Sigmoid colon (tissue), 3 donors: Measurements from ENCODE around the gene CALHM2.

ENCODE experiments used
- POLR2A ChIP-seq, 2 donors: fragments of 450-650 bp; IDR thresholded peaks; one replicate each; pipeline ENCODE4 v1.6.1; 2016; ENCODE audit warnings: antibody characterized with exemption in 2 of 2, mild to moderate bottlenecking in 2 of 2, moderate library complexity in 2 of 2
- TF ChIP-seq, protein P1 (sequence below), 4 experiments: fragments of 450-650 bp in 3 of 4; fragments of 200-600 bp in 1 of 4; IDR thresholded peaks; one replicate each; pipeline ENCODE4 v1.5.1; 2016 to 2019; ENCODE audit warnings: antibody characterized with exemption in 4 of 4, mild to moderate bottlenecking in 3 of 4, moderate library complexity in 2 of 4

GRCh38 chr10:103498936-103499638 is 46.9 kb upstream of the CALHM2 start:
- TF ChIP-seq POLR2A (IDR thresholded peaks at IDR 0.05): no peak
- TF ChIP-seq, protein P1, sequence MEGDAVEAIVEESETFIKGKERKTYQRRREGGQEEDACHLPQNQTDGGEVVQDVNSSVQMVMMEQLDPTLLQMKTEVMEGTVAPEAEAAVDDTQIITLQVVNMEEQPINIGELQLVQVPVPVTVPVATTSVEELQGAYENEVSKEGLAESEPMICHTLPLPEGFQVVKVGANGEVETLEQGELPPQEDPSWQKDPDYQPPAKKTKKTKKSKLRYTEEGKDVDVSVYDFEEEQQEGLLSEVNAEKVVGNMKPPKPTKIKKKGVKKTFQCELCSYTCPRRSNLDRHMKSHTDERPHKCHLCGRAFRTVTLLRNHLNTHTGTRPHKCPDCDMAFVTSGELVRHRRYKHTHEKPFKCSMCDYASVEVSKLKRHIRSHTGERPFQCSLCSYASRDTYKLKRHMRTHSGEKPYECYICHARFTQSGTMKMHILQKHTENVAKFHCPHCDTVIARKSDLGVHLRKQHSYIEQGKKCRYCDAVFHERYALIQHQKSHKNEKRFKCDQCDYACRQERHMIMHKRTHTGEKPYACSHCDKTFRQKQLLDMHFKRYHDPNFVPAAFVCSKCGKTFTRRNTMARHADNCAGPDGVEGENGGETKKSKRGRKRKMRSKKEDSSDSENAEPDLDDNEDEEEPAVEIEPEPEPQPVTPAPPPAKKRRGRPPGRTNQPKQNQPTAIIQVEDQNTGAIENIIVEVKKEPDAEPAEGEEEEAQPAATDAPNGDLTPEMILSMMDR (IDR thresholded peaks at IDR 0.05): no peak
